NCI-H2196 treated with DMSO at 0.1 percent for 48 hours (cell line): ENCODE measurements around the gene APOL6.

Experiments used
- DNase-seq: peaks from one replicate; lab custom pipeline; 2025; ENCODE audit not compliant: unreplicated experiment; lab: John Stamatoyannopoulos, UW

Gene APOL6

GRCh38 chr22:35712672-35713071 is 64.4 kb downstream of the APOL6 start:
- no peak for DNase-seq

- no peak for DNase-seq
These were observed 69.3 kb downstream of the APOL6 start, which contains the start of gene APOL5 for GRCh38 chr22:35717572-35717971. APOL5 (plus strand) TSS chr22:35717872; CDS start chr22:35717872, 0 bp downstream.
